ENCODE results near the gene MRPL37. TPM values are rescaled to one million over a fixed set of nuclear protein-coding genes. Genes with fewer than 3 reads are reported as not detected.

Gene MRPL37
- total and polyA plus RNA-seq, 2 of the 4 experiments (the other 2 are of a cell fraction) = 42.8 to 132 TPM

GRCh38 chr1:54237586-54237985 is 37.6 kb downstream of the MRPL37 start:
- Histone ChIP-seq H3K9me1 (ENCODE audit: insufficient read depth, low read length) (peaks cover 8% of the 10 kb centered on the region; the same call in 1 of the 2 replicates), H3K14ac (replicated peaks; ENCODE audit: low read depth, low read length) (no peak overlapping the region), H3K27me3 (ENCODE audit: control insufficient read depth, insufficient read depth, low read length) (no peaks in the 10 kb centered on the region), H3K4me3 (ENCODE audit: insufficient read depth, low read depth, low read length) (no peak overlapping the region), H3K4me1 (ENCODE audit: control insufficient read depth, insufficient read depth, low read length) (no peaks in the 10 kb centered on the region), H3K9ac (ENCODE audit: low read depth, low read length) (no peak overlapping the region), H2AFZ (replicated peaks; ENCODE audit: low read length, poor library complexity) (no peak overlapping the region), H3K23ac (ENCODE audit: low read depth, low read length) (no peak overlapping the region), H2BK20ac (ENCODE audit: low read depth, low read length) (no peak overlapping the region), H2BK15ac (ENCODE audit: low read depth, low read length) (no peak overlapping the region), H4K8ac (ENCODE audit: low read depth in 2 of 2, low read length in 2 of 2) (no peak overlapping the region), H3K27ac (ENCODE audit: insufficient read depth, low read length) (no peak overlapping the region), H4K91ac (ENCODE audit: insufficient read depth, low read depth, low read length) (no peak overlapping the region), H3K4me2 (ENCODE audit: low read depth, low read length) (no peak overlapping the region), H3K79me1 (ENCODE audit: low read depth in 1 of 2, low read length in 2 of 2) (no peaks in the 10 kb centered on the region), H3K18ac (ENCODE audit: low read depth, low read length) (no peak overlapping the region), H3K4ac (ENCODE audit: low read depth, low read length) (no peak overlapping the region), H3K36me3 (ENCODE audit: control insufficient read depth, insufficient read depth, low read length) (peaks cover 49% of the 10 kb centered on the region), H4K20me1 (ENCODE audit: insufficient read depth, low read length) (no peaks in the 10 kb centered on the region), H2AK5ac (ENCODE audit: low read depth, low read length) (no peak overlapping the region), H3K9me3 (ENCODE audit: control insufficient read depth, insufficient read depth, low read length) (no peaks in the 10 kb centered on the region), H3K56ac (ENCODE audit: extremely low read depth, insufficient read depth, low read length) (no peak overlapping the region), H2BK120ac (ENCODE audit: low read depth, low read length) (no peak overlapping the region), H4K5ac (ENCODE audit: low read depth, low read length) (no peak overlapping the region), H2AK9ac (replicated peaks; ENCODE audit: low read depth, low read length, poor library complexity) (no peak overlapping the region), H2BK5ac (ENCODE audit: low read depth, low read length, poor library complexity, severe bottlenecking) (no peak overlapping the region)
- 90% methylated on average over 4 of the region's 10 CpGs; no CpG with 5 or more reads in 1 of the 2 experiments for WGBS, 2 experiments (ENCODE audit: extremely low coverage in 2 of 2, insufficient read length in 1 of 2)
- intact Hi-C loops (cut with micrococcal nuclease) (loop anchor here (2.0 kb wide), 1 partner anchor 27 kb away; no protein-coding TSS in a partner anchor), dilution Hi-C loops (cut with HindIII; ENCODE audit: low sequenced_read_pairs, unreplicated experiment) (no loop called here), in situ Hi-C loops (cut with MboI; ENCODE audit: low sequenced_read_pairs) (no loop called here)
- TF ChIP-seq RCOR1 (IDR thresholded peaks at IDR 0.05; ENCODE audit: insufficient replicate concordance, low read length) (no peak), RFX5 (IDR thresholded peaks at IDR 0.05; ENCODE audit: low read depth, low read length) (no peak), SMC3 (IDR thresholded peaks at IDR 0.05; ENCODE audit: low read depth, low read length) (no peak), CTCF (conservative IDR thresholded peaks at IDR 0.05; ENCODE audit: low read depth, low read length) (no peak), BHLHE40 (IDR thresholded peaks at IDR 0.05; ENCODE audit: low read depth, low read length) (no peak), FOS (IDR thresholded peaks at IDR 0.05; ENCODE audit: low read depth, low read length) (no peak), CHD1 (IDR thresholded peaks at IDR 0.05; ENCODE audit: low read depth, low read length) (no peak)
- BruUV-seq (replicated peaks) = no TSS peak
- CTCF ChIA-PET = no interaction called here
- POLR2A ChIA-PET (ENCODE audit: unreplicated experiment) = no interaction called here
- DNase-seq (no peak), ATAC-seq (ENCODE audit: low read depth) (no peak)

All from IMR-90 (cell line).